Measurements from ENCODE around the gene SLCO4A1. TPM values are rescaled to one million over a fixed set of nuclear protein-coding genes. Genes with fewer than 3 reads are reported as not detected.

The SLCO4A1 gene
- total RNA-seq, 1 donor from 2014 or later: 4.1 TPM

DNA sequence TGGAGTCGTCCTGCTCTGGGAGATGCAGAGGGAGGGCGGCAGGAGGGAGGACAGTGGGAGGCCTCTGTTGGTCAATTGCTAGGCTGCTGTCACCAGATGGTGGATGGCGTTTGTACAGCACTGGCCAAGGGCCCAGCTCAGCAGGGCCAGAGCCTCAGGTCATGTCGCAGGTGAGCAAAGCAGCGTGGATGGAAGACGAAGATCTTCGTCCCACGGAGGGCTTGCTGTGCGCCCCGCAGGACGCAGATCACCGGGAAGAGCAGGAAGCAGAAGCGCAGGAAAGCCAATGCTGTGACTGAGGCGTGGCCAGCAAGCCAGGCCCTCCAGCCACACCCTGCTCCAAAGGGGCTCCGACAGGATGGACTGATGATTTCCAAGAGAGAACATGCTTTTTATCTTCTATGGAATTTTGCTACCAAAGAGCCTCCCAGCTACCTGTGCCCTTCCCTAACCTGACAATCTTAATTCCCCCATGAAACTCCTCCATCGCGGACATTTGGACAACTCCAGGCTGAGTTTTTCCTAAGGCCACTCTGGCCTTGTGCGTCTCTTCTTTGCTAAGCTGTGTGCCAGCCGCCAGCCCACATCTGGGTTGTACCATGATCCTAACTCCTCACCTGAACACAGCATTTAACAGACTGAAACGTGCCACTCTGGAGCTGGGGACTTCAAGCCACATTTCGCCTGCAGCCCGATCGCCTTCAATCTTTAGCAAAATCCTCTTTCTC is 3.5 kb upstream of the SLCO4A1 start:
- DNase-seq: no peak

- no peak for DNase-seq
These were observed 2.5 kb upstream of the SLCO4A1 start for GRCh38 chr20:62639765-62640164.

GRCh38 chr20:62640870-62641269 is 1.4 kb upstream of the SLCO4A1 start:
- no peak for DNase-seq

DNA sequence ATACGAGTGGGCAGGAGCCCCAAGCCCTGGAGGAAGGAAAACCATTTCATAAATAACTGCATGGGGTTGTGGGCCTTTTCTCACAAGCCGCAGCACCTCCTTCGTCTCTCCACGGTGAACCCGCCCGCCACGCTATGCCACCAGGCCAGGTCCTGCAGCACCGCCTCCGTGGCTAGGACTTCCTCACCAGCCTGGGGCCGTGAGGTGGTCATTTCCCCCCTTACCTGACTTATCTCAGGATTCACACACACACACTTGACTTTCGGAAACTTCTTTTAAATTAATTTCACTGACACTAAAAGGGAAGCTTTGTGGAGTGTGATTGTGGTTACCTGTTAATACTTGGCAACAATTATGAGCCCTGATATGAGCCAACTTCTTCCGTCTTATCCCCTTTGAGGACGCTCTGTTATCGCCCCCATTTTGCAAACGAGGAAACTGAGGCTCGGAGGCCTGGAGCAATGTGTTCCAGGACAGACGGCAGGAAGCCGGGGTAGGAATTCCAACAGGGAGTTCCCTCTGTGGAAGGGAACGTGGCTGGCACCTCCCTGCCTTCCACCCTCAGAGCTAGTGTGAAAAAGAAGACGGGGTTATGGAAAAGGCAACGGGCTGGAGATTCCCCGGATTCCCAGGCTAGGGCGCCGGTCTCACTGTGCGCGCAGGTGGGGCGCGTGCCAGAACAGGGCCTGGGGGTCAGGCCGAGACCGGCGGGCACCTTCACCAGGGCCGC is 817 bp upstream of the SLCO4A1 start:
- no peak for DNase-seq

GRCh38 chr20:62642666-62643520 is 590 bp downstream of the SLCO4A1 start:
- no peak for DNase-seq

GRCh38 chr20:62643521-62644043 is 1.3 kb downstream of the SLCO4A1 start:
- DNase-seq: no peak

GRCh38 chr20:62644044-62644795 is 1.9 kb downstream of the SLCO4A1 start:
- no peak for DNase-seq

DNA sequence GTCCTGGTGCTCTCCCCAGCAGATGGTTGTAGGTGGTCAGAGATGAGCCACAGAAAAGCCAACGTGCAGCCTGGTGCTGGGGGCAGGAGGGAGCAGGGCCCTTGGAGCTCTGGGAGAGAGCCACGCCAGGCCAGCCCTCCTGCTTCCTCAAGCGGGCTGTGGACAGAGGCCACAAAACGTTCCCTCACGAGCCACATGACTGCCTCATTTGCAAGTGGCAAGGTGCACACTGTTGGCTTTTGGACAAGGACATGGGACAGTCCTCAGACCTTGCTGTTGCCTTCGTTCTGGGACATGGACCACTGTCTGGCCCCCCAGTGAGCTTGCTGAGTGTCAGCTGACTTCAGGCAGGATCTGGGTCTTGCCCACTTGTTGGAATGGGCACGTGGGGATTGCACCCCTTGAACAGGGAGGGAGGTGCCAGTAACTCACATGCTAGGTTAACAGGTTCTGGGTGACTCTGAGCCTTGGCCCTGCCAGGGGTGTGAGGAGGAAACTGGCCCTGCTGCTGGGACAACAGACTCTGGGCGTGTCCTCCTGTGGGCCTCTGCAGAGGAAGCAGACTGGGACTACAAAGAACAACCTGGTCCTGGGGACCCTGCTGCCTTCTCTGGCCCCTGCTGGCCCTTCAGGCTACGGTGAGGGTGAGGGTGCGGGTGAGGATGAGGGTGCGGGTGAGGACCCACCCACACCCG is 2.6 kb downstream of the SLCO4A1 start:
- DNase-seq: no peak

GRCh38 chr20:62645613-62646012 is 3.3 kb downstream of the SLCO4A1 start:
- no peak for DNase-seq

DNA sequence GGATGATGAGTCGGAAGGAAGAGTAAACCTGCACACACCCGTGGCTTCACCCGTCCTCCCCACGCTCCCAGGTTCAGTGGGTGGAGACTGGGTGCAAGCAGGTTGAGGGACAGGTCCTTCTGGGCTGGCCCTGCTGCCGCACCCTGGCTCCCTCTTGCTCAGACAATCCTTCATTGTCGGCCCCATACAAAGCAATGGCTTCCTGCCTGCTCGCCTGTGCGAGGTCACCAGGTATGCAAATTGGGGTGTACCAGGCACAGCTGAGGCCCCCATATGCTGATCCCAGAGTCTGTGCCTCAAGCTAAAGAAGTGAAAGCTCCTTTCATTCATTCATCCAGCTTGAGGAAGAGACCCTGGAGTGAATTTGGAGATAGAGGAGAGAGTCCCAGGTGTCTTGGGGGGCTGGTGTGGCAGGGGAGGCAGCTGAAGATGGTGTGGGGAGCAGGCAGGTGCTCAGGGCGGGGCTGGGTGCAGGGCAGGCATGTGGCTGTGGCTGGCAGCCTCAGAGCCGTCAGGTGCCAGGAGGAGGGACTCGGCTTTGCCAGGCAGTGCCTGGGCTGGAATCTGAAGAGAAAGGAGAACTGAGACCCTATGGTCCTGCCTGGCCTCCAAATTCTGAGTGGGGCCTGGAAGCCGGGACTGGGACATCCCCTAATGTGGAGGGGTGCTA is 4.7 kb downstream of the SLCO4A1 start:
- DNase-seq: no peak

- DNase-seq: no peak
These were observed 5.4 kb downstream of the SLCO4A1 start for GRCh38 chr20:62647521-62648317.

DNA sequence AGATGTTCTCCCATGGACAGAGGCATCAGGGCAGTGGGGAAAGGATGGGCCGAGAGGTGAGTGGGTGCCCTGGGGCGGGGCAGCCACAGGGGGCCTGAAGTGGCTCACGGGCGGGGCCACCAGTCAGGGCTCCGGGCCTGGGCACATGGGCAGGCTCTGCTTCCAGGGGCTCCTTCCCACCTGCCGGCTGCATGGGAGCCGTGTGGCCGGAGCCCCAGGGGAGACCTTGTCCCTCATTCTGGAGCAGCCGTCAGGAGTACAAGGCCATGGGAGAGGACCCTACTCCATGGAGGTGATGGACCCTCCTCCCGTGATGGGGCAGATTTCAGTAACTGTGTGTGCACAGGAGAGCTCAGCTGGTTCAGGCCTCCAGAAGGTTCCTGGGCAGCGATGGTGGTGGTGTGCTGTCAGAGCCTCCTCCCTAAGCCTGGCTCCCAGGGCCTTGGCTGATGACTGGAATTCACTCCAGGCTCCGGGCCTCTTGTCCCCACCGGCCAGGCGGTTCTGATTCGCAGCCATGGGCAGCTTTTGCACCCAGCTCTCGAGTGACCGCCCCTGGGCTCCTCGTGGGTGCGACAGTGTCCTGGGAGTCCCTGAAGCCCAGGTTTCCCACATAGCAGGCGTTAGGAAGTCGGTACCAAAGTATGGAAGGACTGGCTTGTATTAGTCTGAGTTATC is 6.2 kb downstream of the SLCO4A1 start:
- DNase-seq: no peak

GRCh38 chr20:62649140-62649539 is 6.8 kb downstream of the SLCO4A1 start:
- DNase-seq: no peak

- no peak for DNase-seq
These were observed 8.4 kb downstream of the SLCO4A1 start for GRCh38 chr20:62650551-62651284.

GRCh38 chr20:62651285-62652021 is 9.2 kb downstream of the SLCO4A1 start:
- no peak for DNase-seq

- peak; percentile 93 for DNase-seq
These were observed 10.0 kb downstream of the SLCO4A1 start for GRCh38 chr20:62652041-62652893.

DNA sequence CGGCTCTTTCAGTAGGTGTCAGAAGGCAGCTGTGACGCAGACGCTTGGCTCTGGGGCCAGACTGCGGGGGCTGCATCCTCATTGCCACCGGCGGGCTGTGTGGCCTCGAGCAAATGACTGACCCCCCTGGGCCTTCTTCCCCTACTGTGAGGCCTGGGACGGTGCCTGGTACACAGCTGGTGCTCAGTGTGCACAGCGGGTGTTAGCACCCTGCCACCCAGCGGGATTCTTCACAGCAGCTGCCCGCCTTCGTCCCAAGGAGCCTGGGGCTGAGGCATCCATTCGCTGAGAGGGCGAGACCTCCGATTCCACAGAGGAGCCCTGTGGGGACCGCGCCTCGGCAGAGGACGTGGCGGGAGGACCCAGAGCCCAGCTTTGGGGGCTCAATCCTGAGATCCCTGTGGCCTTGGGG is 10.6 kb downstream of the SLCO4A1 start:
- DNase-seq: no peak

Measured in tongue (tissue), 2 donors.